SK-N-SH (cell line): ENCODE results near the gene ITPA. TPM values are rescaled to one million over a fixed set of nuclear protein-coding genes. Genes with fewer than 3 reads are reported as not detected.

Experiments
- CTCF ChIA-PET: fragments of 300-600, 350-600 bp; formaldehyde crosslinking; extraction: SDS; loops from one replicate; lab custom pipeline; 2021; lab: Yijun Ruan, JAX
- POLR2A ChIA-PET: fragments of 350-600 bp; sonication (Branson Sonifier 250); formaldehyde crosslinking; extraction: SDS; loops from one replicate; lab custom pipeline; 2020; ENCODE audit warnings: antibody characterized with exemption, inconsistent platforms; lab: Yijun Ruan, JAX
- DNase-seq: peaks from one replicate; pipeline ENCODE4 v3.0.0; 2012
- H2AFZ ChIP-seq: fragments of 200-600 bp; sonication (generic); 2 replicates; pipeline ENCODE4 v1.8.1; 2016; ENCODE audit warnings: antibody characterized with exemption, mild to moderate bottlenecking, low read depth
- H3F3A ChIP-seq: fragments of 200-600 bp; sonication (generic); replicated peaks from 2 replicates; pipeline ENCODE3; 2016; ENCODE audit warnings: antibody characterized with exemption, mild to moderate bottlenecking; ENCODE audit not compliant: insufficient read depth
- H3K27ac ChIP-seq, 2 experiments: fragments of 200-500 bp in 1 of 2; fragments of 200-600 bp in 1 of 2; sonication (Bioruptor generic) in 1 of 2; sonication (generic), shearing (Covaris generic) in 1 of 2; 2 replicates each; pipeline versions ENCODE4 v1.5.1 to v1.6.1; 2014 to 2016; ENCODE audit warnings: low read depth in 2 of 2, inconsistent platforms in 1 of 2, low read length in 1 of 2, mild to moderate bottlenecking in 1 of 2, mixed read lengths in 1 of 2
- H3K27me3 ChIP-seq: fragments of 200-600 bp; sonication (generic), shearing (Covaris generic); 2 replicates; pipeline ENCODE4 v1.6.1; 2016; ENCODE audit warnings: mixed run types; ENCODE audit not compliant: insufficient read depth
- H3K36me3 ChIP-seq, 2 experiments: fragments of 200-500 bp in 1 of 2; fragments of 200-600 bp in 1 of 2; sonication (Bioruptor generic) in 1 of 2; sonication (generic) in 1 of 2; replicated peaks in 1 of 2; 2 replicates each; pipeline versions ENCODE3 to v1.5.1; 2014 to 2016; ENCODE audit warnings: low read length in 1 of 2, mild to moderate bottlenecking in 1 of 2; ENCODE audit not compliant: insufficient read depth in 2 of 2, control insufficient read depth in 1 of 2
- H3K4me1 ChIP-seq, 2 experiments: fragments of 200-500 bp in 1 of 2; fragments of 200-600 bp in 1 of 2; sonication (Bioruptor generic) in 1 of 2; sonication (generic), shearing (Covaris generic) in 1 of 2; 2 replicates each; pipeline versions ENCODE4 v1.5.1 to v1.6.1; 2014 to 2016; ENCODE audit warnings: low read depth in 1 of 2, low read length in 1 of 2, mixed run types in 1 of 2; ENCODE audit not compliant: insufficient read depth in 2 of 2, control insufficient read depth in 1 of 2
- H3K4me2 ChIP-seq: fragments of 200-600 bp; sonication (generic), shearing (Covaris generic); 2 replicates; pipeline ENCODE4 v1.6.1; 2017; ENCODE audit warnings: mixed run types
- H3K4me3 ChIP-seq, 2 experiments: fragments of 200-500 bp in 1 of 2; fragments of 200-600 bp in 1 of 2; sonication (Bioruptor generic) in 1 of 2; sonication (generic), shearing (Covaris generic) in 1 of 2; 2 replicates each; pipeline versions ENCODE4 v1.5.1 to v1.8.1; 2014 to 2016; ENCODE audit warnings: low read depth in 2 of 2, inconsistent platforms in 1 of 2, low read length in 1 of 2, mild to moderate bottlenecking in 1 of 2, mixed read lengths in 1 of 2, moderate library complexity in 1 of 2
- H3K79me2 ChIP-seq: fragments of 200-600 bp; sonication (generic); 2 replicates; pipeline ENCODE4 v1.8.1; 2017; ENCODE audit warnings: mild to moderate bottlenecking; ENCODE audit not compliant: insufficient read depth
- H3K9ac ChIP-seq: fragments of 200-600 bp; sonication (generic); 2 replicates; pipeline ENCODE4 v1.6.1; 2017; ENCODE audit warnings: mixed run types
- H3K9me2 ChIP-seq: fragments of 200-600 bp; sonication (generic); 2 replicates; pipeline ENCODE4 v1.6.1; 2017; ENCODE audit warnings: mixed run types
- H3K9me3 ChIP-seq: fragments of 200-600 bp; sonication (generic); 2 replicates; pipeline ENCODE4 v1.6.1; 2017; ENCODE audit warnings: mixed run types, mild to moderate bottlenecking, moderate library complexity
- H4K20me1 ChIP-seq: fragments of 200-600 bp; sonication (generic); 2 replicates; pipeline ENCODE4 v1.6.1; 2017; ENCODE audit warnings: mild to moderate bottlenecking, mixed run types; ENCODE audit not compliant: insufficient read depth
- CHD2 ChIP-seq: fragments of 150-350 bp; IDR thresholded peaks from 2 replicates; pipeline ENCODE4 v1.6.1; 2018; ENCODE audit warnings: low read length; ENCODE audit not compliant: partially characterized antibody
- ELF1 ChIP-seq: IDR thresholded peaks from 2 replicates; pipeline ENCODE4 v1.4.0; 2012
- EZH2phosphoT487 ChIP-seq: fragments of 200-600 bp; sonication (generic); IDR thresholded peaks from 2 replicates; pipeline ENCODE4 v1.6.1; 2017; ENCODE audit warnings: low read depth, mixed run types, mild to moderate bottlenecking, antibody characterized with exemption, moderate library complexity, borderline replicate concordance
- FOXJ3 ChIP-seq: sonication (generic); formaldehyde crosslinking; IDR thresholded peaks from 2 replicates; pipeline ENCODE4 v1.5.1; 2020; ENCODE audit warnings: mild to moderate bottlenecking, missing genetic modification reagents
- GABPA ChIP-seq: IDR thresholded peaks from 2 replicates; pipeline ENCODE4 v1.4.0; 2012; ENCODE audit warnings: low read depth, mild to moderate bottlenecking
- GATA2 ChIP-seq: sonication (generic); formaldehyde crosslinking; IDR thresholded peaks from 2 replicates; pipeline ENCODE4 v1.5.0; 2020; ENCODE audit warnings: mild to moderate bottlenecking, missing genetic modification reagents
- MAX ChIP-seq: IDR thresholded peaks from 2 replicates; pipeline ENCODE4 v1.4.0; 2012; ENCODE audit warnings: low read depth
- MEF2A ChIP-seq: IDR thresholded peaks from 2 replicates; pipeline ENCODE4 v1.4.0; 2012; ENCODE audit warnings: low read depth, borderline replicate concordance
- NRF1 ChIP-seq: IDR thresholded peaks from 2 replicates; pipeline ENCODE4 v1.6.1; 2012; ENCODE audit warnings: low read depth, mild to moderate bottlenecking, low read length
- POLR2AphosphoS5 ChIP-seq: IDR thresholded peaks from 2 replicates; pipeline ENCODE4 v1.6.1; 2012; ENCODE audit warnings: low read depth, low read length
- RAD21 ChIP-seq: IDR thresholded peaks from 2 replicates; pipeline ENCODE4 v1.6.1; 2012; ENCODE audit warnings: mild to moderate bottlenecking, low read length
- RCOR1 ChIP-seq: fragments of 150-350 bp; IDR thresholded peaks from 2 replicates; pipeline ENCODE4 v1.6.1; 2017; ENCODE audit warnings: antibody characterized with exemption, low read length
- RFX5 ChIP-seq: IDR thresholded peaks from 2 replicates; pipeline ENCODE4 v1.6.1; 2012; ENCODE audit warnings: mild to moderate bottlenecking, improper control_type of control experiment, low read length
- SIN3A ChIP-seq: IDR thresholded peaks from 2 replicates; pipeline ENCODE4 v1.6.1; 2012; ENCODE audit warnings: low read depth, mild to moderate bottlenecking, low read length, moderate library complexity, borderline replicate concordance
- SMC3 ChIP-seq: IDR thresholded peaks from 2 replicates; pipeline ENCODE4 v1.6.1; 2012; ENCODE audit warnings: low read depth, low read length, improper control_type of control experiment
- TCF12 ChIP-seq: IDR thresholded peaks from 2 replicates; pipeline ENCODE4 v1.4.0; 2012
- USF2 ChIP-seq: fragments of 150-350 bp; IDR thresholded peaks from 2 replicates; pipeline ENCODE4 v1.6.1; 2017; ENCODE audit warnings: antibody characterized with exemption, low read length, low read depth, borderline replicate concordance
- YY1 ChIP-seq: IDR thresholded peaks from 2 replicates; pipeline ENCODE4 v1.4.0; 2012; ENCODE audit warnings: low read depth, mild to moderate bottlenecking
- WGBS: methylation state at CpG from one replicate; pipeline ENCODE4 v1.1.6; 2017; ENCODE audit warnings: low lambda C conversion rate; 5-methylcytosine and 5-hydroxymethylcytosine counted together
- polyA plus RNA-seq, 3 experiments: library from polyadenylated mRNA; depleted of rRNA; stranded (reverse); fragments of >200 nt; gene quantifications; 2 replicates each; pipeline ENCODE4 v1.2.3, GENCODE V29; 2012

ITPA gene
- polyA plus RNA-seq, 1 of the 3 experiments (the other 2 are of a cell fraction) = 66.7 TPM

GRCh38 chr20:3245156-3245555, 35.9 kb downstream of the ITPA start (continued):
- TF ChIP-seq GATA2 (CRISPR knock-in tag) = no peak

GRCh38 chr20:3245711-3246110, 36.4 kb downstream of the ITPA start:
- CTCF ChIA-PET = interaction anchor here (0.8 kb wide), 1 partner anchor 31 kb away, joined by 3 read pairs; no protein-coding TSS in a partner anchor
- TF ChIP-seq GABPA = no peak
- TF ChIP-seq TCF12 = no peak
- no peak for TF ChIP-seq NRF1
- no peak for TF ChIP-seq RFX5
- no peak for TF ChIP-seq RCOR1
- TF ChIP-seq USF2 = no peak
- TF ChIP-seq POLR2AphosphoS5 = no peak
- TF ChIP-seq FOXJ3 = no peak
- no peak for TF ChIP-seq SMC3
- no peak for TF ChIP-seq MAX
- 66% methylated on average over 4 of the region's 4 CpGs for WGBS

GRCh38 chr20:3246682-3247081, 37.4 kb downstream of the ITPA start:
- TF ChIP-seq ELF1 = no peak
- TF ChIP-seq RFX5 = no peak
- TF ChIP-seq MEF2A = no peak
- TF ChIP-seq EZH2phosphoT487 = no peak
- TF ChIP-seq GATA2 (CRISPR knock-in tag) = no peak
- no peak for TF ChIP-seq YY1
- no peak for TF ChIP-seq SIN3A
- no peak for TF ChIP-seq CHD2
- TF ChIP-seq POLR2AphosphoS5 = no peak
- TF ChIP-seq SMC3 = no peak
- no peak for TF ChIP-seq USF2
- TF ChIP-seq RAD21 = no peak
- Histone ChIP-seq H4K20me1 (no peaks in the 10 kb centered on the region), H3K79me2 (no peaks in the 10 kb centered on the region), H3K9me2 (no peaks in the 10 kb centered on the region), H2AFZ (no peak overlapping the region), H3K4me2 (no peak overlapping the region), H3F3A (no peaks in the 10 kb centered on the region), H3K36me3 (peaks cover 0 to 10% of the 10 kb centered on the region in 2 experiments), H3K27me3 (no peaks in the 10 kb centered on the region), H3K9me3 (no peaks in the 10 kb centered on the region), H3K9ac (no peak overlapping the region), H3K4me3 (no peak overlapping the region), H3K27ac (no peak overlapping the region), H3K4me1 (no peaks in the 10 kb centered on the region)
- ChIA-PET CTCF (interaction anchor here (0.9 kb wide), 1 partner anchor 14 kb away, joined by 4 read pairs; no protein-coding TSS in a partner anchor), POLR2A (no interaction called here)
- no peak for DNase-seq
- 100% methylated on average over 1 of the region's 1 CpG for WGBS

More at GRCh38 chr20:3245711-3246110, 36.4 kb downstream of the ITPA start:
- DNase-seq = no peak
- no peaks in the 10 kb centered on the region for H3K9me2 ChIP-seq
- POLR2A ChIA-PET = interaction anchor here (0.6 kb wide), 1 partner anchor 36 kb away, joined by 3 read pairs; no protein-coding TSS in a partner anchor
- peaks cover 0 to 4% of the 10 kb centered on the region in 2 experiments for H3K36me3 ChIP-seq
- no peaks in the 10 kb centered on the region for H3K9me3 ChIP-seq
- no peak overlapping the region for H3K4me2 ChIP-seq
- H3K4me3 ChIP-seq = no peak overlapping the region
- H3K4me1 ChIP-seq = no peaks in the 10 kb centered on the region
- H3F3A ChIP-seq = no peaks in the 10 kb centered on the region
- H4K20me1 ChIP-seq = no peaks in the 10 kb centered on the region
- no peak overlapping the region for H2AFZ ChIP-seq
- H3K9ac ChIP-seq = no peak overlapping the region
- H3K27ac ChIP-seq = no peak overlapping the region
- no peaks in the 10 kb centered on the region for H3K79me2 ChIP-seq
- H3K27me3 ChIP-seq = no peaks in the 10 kb centered on the region
